ENCODE results near the gene DCBLD2. TPM values are rescaled to one million over a fixed set of nuclear protein-coding genes. Genes with fewer than 3 reads are reported as not detected.

DCBLD2 gene
- total RNA-seq, 1 experiment from 2014 or later = 48.0 TPM

- Histone ChIP-seq H2AFZ (ENCODE audit: low read length) (no peak overlapping the region), H2BK5ac (ENCODE audit: insufficient read length, low read length) (no peak overlapping the region), H4K91ac (ENCODE audit: insufficient read length, low read depth, low read length) (no peak overlapping the region), H3K9me3 (ENCODE audit: control insufficient read depth, low read depth, low read length) (no peaks in the 10 kb centered on the region), H3K79me2 (ENCODE audit: insufficient read depth, low read length) (no peaks in the 10 kb centered on the region; the same call in 1 of the 2 replicates), H3K4ac (ENCODE audit: low read depth, low read length) (no peak overlapping the region), H3K18ac (ENCODE audit: insufficient read length, low read depth, low read length) (no peak overlapping the region), H2BK15ac (ENCODE audit: low read depth, low read length) (no peak overlapping the region), H3T11ph (ENCODE audit: low read length) (no peak overlapping the region), H3K9ac (ENCODE audit: extremely low read depth, insufficient read length, low read length) (peak overlapping the region; percentile 78), H4K8ac (replicated peaks; ENCODE audit: insufficient read length, low read depth, low read length) (no peak overlapping the region), H3K4me2 (ENCODE audit: insufficient read depth, insufficient read length, low read length) (peak overlapping the region; percentile 90), H3K27ac (ENCODE audit: insufficient read length, low read depth, low read length) (peak overlapping the region; percentile 72), H3K4me1 (ENCODE audit: insufficient read depth, low read length) (0 out of 2 replicates have a peak, but pooled peaks cover 2% of the 10 kb centered on the region), H2BK120ac (ENCODE audit: low read depth, low read length, poor library complexity, severe bottlenecking) (no peak overlapping the region), H3K23ac (ENCODE audit: insufficient read length, low read depth, low read length) (no peak overlapping the region), H2BK20ac (ENCODE audit: low read depth, low read length, poor library complexity, severe bottlenecking) (no peak overlapping the region), H2AK5ac (ENCODE audit: insufficient read length, low read length) (no peak overlapping the region), H4K5ac (ENCODE audit: insufficient read length, low read depth, low read length) (no peak overlapping the region), H3K56ac (ENCODE audit: insufficient read length, low read depth, low read length) (no peak overlapping the region), H3K23me2 (ENCODE audit: insufficient read length, low read depth, low read length, poor library complexity, severe bottlenecking) (no peaks in the 10 kb centered on the region), H3K14ac (ENCODE audit: insufficient read depth, low read length) (no peak overlapping the region), H2BK12ac (ENCODE audit: insufficient read length, low read depth, low read length) (no peak overlapping the region), H3K27me3 (ENCODE audit: insufficient read depth, low read length) (no peaks in the 10 kb centered on the region), H4K20me1 (ENCODE audit: control insufficient read depth, insufficient read depth, insufficient read length) (no peaks in the 10 kb centered on the region), H3K79me1 (ENCODE audit: insufficient read depth, low read depth, low read length, poor library complexity, severe bottlenecking) (no peaks in the 10 kb centered on the region)
- Mint-ChIP-seq H3K4me3 (peak overlapping the region; percentile 95 to 96), H3K36me3 (ENCODE audit: insufficient read depth in 1 of 3, low read depth in 3 of 3) (no peaks in the 10 kb centered on the region; a peak in 1 of 7 replicates), H3K27me3 (ENCODE audit: low read depth) (no peaks in the 10 kb centered on the region), H3K9me3 (no peaks in the 10 kb centered on the region; a peak in 1 of 5 replicates), H3K4me1 (peaks cover 21 to 27% of the 10 kb centered on the region in 2 experiments), H3K27ac (peak overlapping the region; percentile 23 to 83 (median 59))
- no peak for TF ChIP-seq CTCF (conservative IDR thresholded peaks at IDR 0.05)
- DNase-seq = no peak
- WGBS (ENCODE audit: extremely low coverage, insufficient read length, low lambda C conversion rate) = no CpG with 5 or more reads among the region's 4 CpGs
Observed at GRCh38 chr3:98902351-98902740, 851 bp upstream of the DCBLD2 start.
